HepG2 (cell line): Measurements from ENCODE around the gene CDX1. TPM values are rescaled to one million over a fixed set of nuclear protein-coding genes. Genes with fewer than 3 reads are reported as not detected.

Experiments
- ATAC-seq: fragments of 200-7000 bp; cut with Tn5 transposase; 3 replicates; pipeline ENCODE4 v1.9.1; 2020; ENCODE audit warnings: mild to moderate bottlenecking, moderate library complexity
- BruUV-seq: library from RNA; stranded (reverse); fragments of 400-500 nt; replicated peaks from 2 replicates; lab custom pipeline; 2021; lab: Mats Ljungman, UMichigan
- CTCF ChIA-PET: fragments of 300-600 bp; formaldehyde crosslinking; extraction: SDS; loops from one replicate; lab custom pipeline; 2021; ENCODE audit warnings: low total read pairs, inconsistent platforms, low intra/inter-chr PET ratio; lab: Yijun Ruan, JAX
- POLR2A ChIA-PET: fragments of 350-600 bp; sonication (Branson Sonifier 250); formaldehyde crosslinking; loops from one replicate; lab custom pipeline; 2020; ENCODE audit warnings: antibody characterized with exemption, inconsistent platforms; lab: Yijun Ruan, JAX
- DNase-seq: peaks from one replicate; pipeline ENCODE4 v3.0.0-alpha.2; 2015; ENCODE audit warnings: low spot score
- FAIRE-seq: peaks from 3 replicates; lab custom pipeline; 2011; peaks lifted over from hg19 to GRCh38; lab: Jason Lieb, UNC
- H2AFZ ChIP-seq: one replicate; pipeline ENCODE4 v1.6.1; 2011; ENCODE audit warnings: low read length, inconsistent platforms
- H3K27ac ChIP-seq: fragments of 300-600 bp; 3 replicates; pipeline ENCODE4 v1.8.0; 2011; ENCODE audit warnings: mixed run types, mild to moderate bottlenecking, mixed read lengths, low read length, inconsistent platforms; ENCODE audit not compliant: insufficient read depth; ENCODE audit errors: extremely low read length
- H3K27me3 ChIP-seq, 2 experiments: fragments of 200-600 bp in 1 of 2; 2 replicates in 1 of 2; 3 replicates in 1 of 2; pipeline versions ENCODE4 v1.6.0 to v1.8.0; 2011; ENCODE audit warnings: low read length in 2 of 2, mild to moderate bottlenecking in 2 of 2, moderate library complexity in 2 of 2, inconsistent platforms in 1 of 2; ENCODE audit not compliant: insufficient read depth in 2 of 2, control insufficient read depth in 1 of 2
- H3K36me3 ChIP-seq, 2 experiments: fragments of 200-600 bp in 1 of 2; replicated peaks in 1 of 2; 2 replicates in 1 of 2; 3 replicates in 1 of 2; pipeline versions ENCODE4 v1.5.1 to v1.8.0; 2011; ENCODE audit warnings: low read length in 2 of 2, inconsistent platforms in 1 of 2; ENCODE audit not compliant: insufficient read depth in 2 of 2, control insufficient read depth in 1 of 2
- H3K4me1 ChIP-seq: 2 replicates; pipeline ENCODE4 v1.5.1; 2012; ENCODE audit warnings: low read length, inconsistent platforms; ENCODE audit not compliant: insufficient read depth
- H3K4me2 ChIP-seq: 2 replicates; pipeline ENCODE4 v1.6.0; 2011; ENCODE audit warnings: low read depth, low read length, inconsistent platforms
- H3K4me3 ChIP-seq, 3 experiments: fragments of 200-600 bp in 1 of 3; sonication (generic), shearing (Covaris generic) in 1 of 3; replicated peaks in 1 of 3; 2 replicates each; pipeline ENCODE4 v1.5.1; 2011 to 2016; ENCODE audit warnings: low read length in 3 of 3, inconsistent platforms in 2 of 3, low read depth in 2 of 3, mild to moderate bottlenecking in 2 of 3, control low read depth in 1 of 3, mixed read lengths in 1 of 3; ENCODE audit not compliant: insufficient read depth in 1 of 3
- H3K79me2 ChIP-seq: one replicate; pipeline ENCODE4 v1.6.1; 2011; ENCODE audit warnings: low read length, inconsistent platforms; ENCODE audit not compliant: insufficient read depth
- H3K9ac ChIP-seq: 2 replicates; pipeline ENCODE4 v1.6.0; 2011; ENCODE audit warnings: mild to moderate bottlenecking, low read depth, low read length, inconsistent platforms; ENCODE audit not compliant: insufficient read depth
- H3K9me3 ChIP-seq: 2 replicates; pipeline ENCODE4 v1.5.1; 2012; ENCODE audit warnings: mild to moderate bottlenecking, low read length
- H4K20me1 ChIP-seq: 2 replicates; pipeline ENCODE4 v1.6.0; 2011; ENCODE audit warnings: inconsistent platforms, mild to moderate bottlenecking, low read length, moderate library complexity; ENCODE audit not compliant: insufficient read depth
- ARNTL ChIP-seq: sonication (generic); formaldehyde crosslinking; IDR thresholded peaks from 2 replicates; pipeline ENCODE4 v1.4.0; 2020; ENCODE audit warnings: mild to moderate bottlenecking, missing genetic modification reagents
- PITX1 ChIP-seq: sonication (generic); formaldehyde crosslinking; IDR thresholded peaks from 2 replicates; pipeline ENCODE4 v1.5.1; 2020; ENCODE audit warnings: mild to moderate bottlenecking, missing genetic modification reagents
- SAP130 ChIP-seq: IDR thresholded peaks from 2 replicates; pipeline ENCODE4 v1.6.1; 2016; ENCODE audit warnings: low read depth
- ZNF263 ChIP-seq: sonication (generic); formaldehyde crosslinking; IDR thresholded peaks from 2 replicates; pipeline ENCODE4 v1.4.0; 2020; ENCODE audit warnings: missing genetic modification reagents
- ZSCAN30 ChIP-seq: sonication (generic); formaldehyde crosslinking; IDR thresholded peaks from 2 replicates; pipeline ENCODE4 v1.5.0; 2020; ENCODE audit warnings: mild to moderate bottlenecking, missing genetic modification reagents
- WGBS: methylation state at CpG from one replicate; pipeline ENCODE4 v1.1.6; 2017; ENCODE audit warnings: low lambda C conversion rate; 5-methylcytosine and 5-hydroxymethylcytosine counted together
- in situ Hi-C: cut with HindIII; loops from 2 replicates; pipeline ENCODE4 v1.10.0; 2017; ENCODE audit warnings: low pct_unique_long_range_greater_than_20kb; ENCODE audit not compliant: extremely low pct_ligation_motif_present
- intact Hi-C: fragments of 100-400 bp; cut with micrococcal nuclease; formaldehyde crosslinking; loops from one replicate; pipeline ENCODE4 v1.10.0; 2022; ENCODE audit not compliant: unreplicated experiment
- polyA plus RNA-seq, 8 experiments: library from polyadenylated mRNA; depleted of rRNA in 3 of 8; stranded (reverse) in 7 of 8; unstranded in 1 of 8; fragments of >200 nt; fragmentation: Illumina TruSeq in 4 of 8; extraction: Trizol in 4 of 8; gene quantifications; 2 replicates each; pipeline versions ENCODE4 v1.2.1 to v1.2.3, GENCODE V29; 2011 to 2016; ENCODE audit warnings: low read depth in 4 of 8, missing spikeins in 1 of 8, mixed read lengths in 1 of 8; ENCODE audit not compliant: insufficient read depth in 1 of 8
- total RNA-seq, 5 experiments: library from RNA; depleted of rRNA; stranded (reverse); fragments of >200 nt; fragmentation: Illumina TruSeq; extraction: Trizol; gene quantifications; 2 replicates each; pipeline ENCODE4 v1.2.3, GENCODE V29; 2016; ENCODE audit warnings: low read depth in 1 of 5
- TF ChIP-seq, protein P1 (sequence below): sonication (generic); formaldehyde crosslinking; IDR thresholded peaks from 2 replicates; pipeline ENCODE4 v1.5.0; 2020; ENCODE audit warnings: missing genetic modification reagents

The CDX1 gene
- total and polyA plus RNA-seq, 2 of the 13 experiments (the other 11 are each of a cell fraction or from before 2014, with no cell fraction given), result not detected

DNA sequence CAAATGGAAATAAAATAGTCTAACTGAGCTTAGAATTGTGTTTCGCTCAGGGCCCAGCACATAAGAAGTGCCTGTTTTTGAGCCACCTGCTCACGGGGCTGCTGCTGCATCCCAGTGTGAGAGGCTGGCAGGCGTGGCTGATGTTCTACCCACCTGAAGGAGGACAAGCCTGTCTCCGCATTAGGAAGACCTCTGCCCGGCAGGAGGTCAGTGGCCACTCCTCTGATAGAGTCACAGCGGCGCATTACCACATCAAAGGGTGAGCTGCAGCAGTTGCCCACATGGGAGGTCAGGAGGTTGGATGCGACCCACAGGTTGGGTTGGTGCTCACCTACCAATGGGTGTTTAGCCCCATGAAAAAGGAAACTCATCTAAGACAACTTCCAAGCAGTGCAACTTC is 19.6 kb downstream of the CDX1 start (continued):
- TF ChIP-seq, protein P1, sequence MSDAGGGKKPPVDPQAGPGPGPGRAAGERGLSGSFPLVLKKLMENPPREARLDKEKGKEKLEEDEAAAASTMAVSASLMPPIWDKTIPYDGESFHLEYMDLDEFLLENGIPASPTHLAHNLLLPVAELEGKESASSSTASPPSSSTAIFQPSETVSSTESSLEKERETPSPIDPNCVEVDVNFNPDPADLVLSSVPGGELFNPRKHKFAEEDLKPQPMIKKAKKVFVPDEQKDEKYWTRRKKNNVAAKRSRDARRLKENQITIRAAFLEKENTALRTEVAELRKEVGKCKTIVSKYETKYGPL (CRISPR knock-in tag), result no peak
- TF ChIP-seq PITX1 (CRISPR knock-in tag) (no peak), ZSCAN30 (CRISPR knock-in tag) (no peak), SAP130 (CRISPR knock-in tag) (0 out of 2 replicates have a peak, but pooled peaks have one; percentile 13)

DNA sequence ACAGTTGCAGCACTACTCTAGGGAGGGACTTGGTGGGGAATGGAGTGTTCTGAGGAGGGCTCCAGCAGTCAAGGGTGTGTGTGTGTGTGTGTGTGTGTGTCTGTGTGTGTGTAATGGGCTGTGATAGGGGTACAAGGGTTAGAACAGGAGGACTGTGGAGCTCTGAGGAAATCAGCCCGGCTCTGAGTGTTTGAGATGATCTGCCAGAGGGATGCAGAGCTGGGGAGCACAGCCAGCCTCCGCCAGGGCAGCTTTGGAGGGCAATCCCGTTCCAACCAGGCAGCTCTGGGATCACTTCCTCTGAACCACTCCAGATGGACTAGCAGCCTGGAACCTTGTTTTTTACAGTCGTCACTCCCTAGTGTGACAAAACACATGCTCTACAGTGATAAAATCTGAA is 20.3 kb downstream of the CDX1 start:
- H3K4me1 ChIP-seq, result peaks cover 29% of the 10 kb centered on the region
- no peak for ATAC-seq
- H3K4me3 ChIP-seq, result no peak overlapping the region
- H3K36me3 ChIP-seq, result no peaks in the 10 kb centered on the region
- TF ChIP-seq ARNTL (no peak), ZNF263 (CRISPR knock-in tag) (peak; percentile 82)
- no peak overlapping the region; the same call in 1 of the 2 replicates for H3K4me2 ChIP-seq
- no peak overlapping the region for H3K27ac ChIP-seq
- H3K79me2 ChIP-seq, result no peaks in the 10 kb centered on the region
- intact Hi-C loops, result no loop called here
- CTCF ChIA-PET, result interaction anchor here (1.2 kb wide), 1 partner anchor 57 kb away, joined by 4 read pairs; no protein-coding TSS in a partner anchor
- POLR2A ChIA-PET, result interaction anchor here (0.6 to 1.0 kb wide), 2 partner anchors 45 to 50 kb away, joined by 3 read pairs; no protein-coding TSS in a partner anchor
- in situ Hi-C loops, result no loop called here
- no peak for FAIRE-seq
- no peaks in the 10 kb centered on the region for H4K20me1 ChIP-seq
- H3K27me3 ChIP-seq, result peaks cover 4 to 16% of the 10 kb centered on the region in 2 experiments; a peak in 4 of 5 replicates
- WGBS, result 28% methylated on average over 4 of the region's 4 CpGs
- H3K9ac ChIP-seq, result no peak overlapping the region
- H3K9me3 ChIP-seq, result no peaks in the 10 kb centered on the region
- H2AFZ ChIP-seq, result no peak overlapping the region
- no TSS peak for BruUV-seq
- no peak for DNase-seq
